CD14-positive monocyte (primary cell): ENCODE measurements around the gene SLC24A3. TPM values are rescaled to one million over a fixed set of nuclear protein-coding genes. Genes with fewer than 3 reads are reported as not detected.

Experiments
- DNase-seq, 3 donors: peaks; one replicate each; pipeline ENCODE4 v3.0.0-alpha.2; 2011 to 2022
- H2AFZ ChIP-seq: 2 replicates; pipeline ENCODE4 v1.6.0; 2012; ENCODE audit warnings: mild to moderate bottlenecking, low read depth, low read length, inconsistent platforms; ENCODE audit not compliant: insufficient read depth, poor library complexity, severe bottlenecking
- H3K27ac ChIP-seq, 2 donors: 1 replicate in 1 of 2; 2 replicates in 1 of 2; pipeline ENCODE4 v1.5.1; 2012 to 2013; ENCODE audit warnings: low read length in 2 of 2, control low read depth in 1 of 2, inconsistent platforms in 1 of 2, low read depth in 1 of 2, mild to moderate bottlenecking in 1 of 2
- H3K27me3 ChIP-seq, 2 donors: one replicate each; pipeline versions ENCODE4 v1.6.0 to v1.6.1; 2011 to 2013; ENCODE audit warnings: low read length in 2 of 2; ENCODE audit not compliant: control insufficient read depth in 2 of 2, insufficient read depth in 2 of 2
- H3K36me3 ChIP-seq, 2 donors: replicated peaks in 1 of 2; 1 replicate in 1 of 2; 2 replicates in 1 of 2; pipeline versions ENCODE4 v1.5.1 to v1.6.1; 2012 to 2013; ENCODE audit warnings: low read length in 2 of 2, control low read depth in 1 of 2, inconsistent platforms in 1 of 2, mild to moderate bottlenecking in 1 of 2; ENCODE audit not compliant: insufficient read depth in 2 of 2, control insufficient read depth in 1 of 2
- H3K4me1 ChIP-seq, 2 donors: 1 replicate in 1 of 2; 2 replicates in 1 of 2; pipeline versions ENCODE4 v1.5.1 to v1.6.1; 2012 to 2013; ENCODE audit warnings: low read length in 2 of 2, control low read depth in 1 of 2, inconsistent platforms in 1 of 2, mild to moderate bottlenecking in 1 of 2, moderate library complexity in 1 of 2; ENCODE audit not compliant: insufficient read depth in 2 of 2, control insufficient read depth in 1 of 2
- H3K4me2 ChIP-seq: replicated peaks from 2 replicates; pipeline ENCODE3; 2012; ENCODE audit warnings: low read length, moderate library complexity, mild to moderate bottlenecking; ENCODE audit not compliant: poor library complexity, severe bottlenecking; ENCODE audit errors: extremely low read depth
- H3K4me3 ChIP-seq, 3 experiments: fragments of 200-600 bp in 1 of 3; sonication (generic) in 1 of 3; replicated peaks in 1 of 3; 1 replicate in 2 of 3; 2 replicates in 1 of 3; pipeline ENCODE4 v1.5.1; 2011 to 2013; ENCODE audit warnings: low read length in 3 of 3, mild to moderate bottlenecking in 3 of 3, control low read depth in 2 of 3, low read depth in 2 of 3, inconsistent platforms in 1 of 3, moderate library complexity in 1 of 3
- H3K79me2 ChIP-seq: 2 replicates; pipeline ENCODE4 v1.6.0; 2012; ENCODE audit warnings: mild to moderate bottlenecking, control low read depth, inconsistent platforms, low read length, moderate library complexity; ENCODE audit not compliant: insufficient read depth
- H3K9ac ChIP-seq: 2 replicates; pipeline ENCODE4 v1.6.0; 2017; ENCODE audit warnings: low read length, mild to moderate bottlenecking; ENCODE audit not compliant: insufficient read depth, poor library complexity, severe bottlenecking
- H3K9me3 ChIP-seq, 2 donors: replicated peaks in 1 of 2; 1 replicate in 1 of 2; 2 replicates in 1 of 2; pipeline versions ENCODE4 v1.5.1 to v1.6.1; 2012 to 2013; ENCODE audit warnings: low read length in 2 of 2, control low read depth in 1 of 2; ENCODE audit not compliant: control insufficient read depth in 1 of 2, insufficient read depth in 1 of 2
- H4K20me1 ChIP-seq: 2 replicates; pipeline ENCODE4 v1.6.0; 2012; ENCODE audit warnings: mild to moderate bottlenecking, low read length, control low read depth, moderate library complexity; ENCODE audit not compliant: insufficient read depth
- H3K27ac Mint-ChIP-seq, 7 donors: one replicate each; pipeline ENCODE4 v1.8.0; 2020; ENCODE audit warnings: mild to moderate bottlenecking in 7 of 7, mixed read lengths in 7 of 7, moderate library complexity in 6 of 7, inconsistent platforms in 2 of 7
- H3K27me3 Mint-ChIP-seq, 3 donors: one replicate each; pipeline ENCODE4 v1.8.0; 2021 to 2022; ENCODE audit warnings: low read depth in 3 of 3, mild to moderate bottlenecking in 3 of 3, mixed read lengths in 3 of 3, moderate library complexity in 3 of 3, inconsistent platforms in 1 of 3
- H3K36me3 Mint-ChIP-seq, 2 donors: one replicate each; pipeline ENCODE4 v1.8.0; 2020; ENCODE audit warnings: mixed read lengths in 2 of 2, inconsistent platforms in 1 of 2, mild to moderate bottlenecking in 1 of 2
- H3K4me1 Mint-ChIP-seq: one replicate; pipeline ENCODE4 v1.8.0; 2020; ENCODE audit warnings: mild to moderate bottlenecking, mixed read lengths
- H3K4me3 Mint-ChIP-seq, 2 donors: one replicate each; pipeline ENCODE4 v1.8.0; 2020; ENCODE audit warnings: mild to moderate bottlenecking in 2 of 2, mixed read lengths in 2 of 2, moderate library complexity in 1 of 2
- H3K9me3 Mint-ChIP-seq, 7 donors: one replicate each; pipeline ENCODE4 v1.8.0; 2020 to 2022; ENCODE audit warnings: mixed read lengths in 7 of 7, mild to moderate bottlenecking in 6 of 7, moderate library complexity in 6 of 7, inconsistent platforms in 2 of 7
- CTCF ChIP-seq: fragments of 200-600 bp; IDR thresholded peaks from one replicate; pipeline ENCODE4 v1.8.0; 2022; ENCODE audit warnings: antibody characterized with exemption, mild to moderate bottlenecking
- WGBS: methylation state at CpG from one replicate; pipeline ENCODE4 v1.1.5; 2013; ENCODE audit warnings: missing lambda C conversion rate; ENCODE audit not compliant: insufficient coverage; 5-methylcytosine and 5-hydroxymethylcytosine counted together
- intact Hi-C, 2 donors: fragments of 100-400 bp; cut with micrococcal nuclease; formaldehyde crosslinking; loops; one replicate each; pipeline versions ENCODE4 v1.15.0 to v1.15.1; 2023
- polyA plus RNA-seq, 3 donors: library from polyadenylated mRNA; depleted of rRNA in 1 of 3; unstranded in 2 of 3; stranded (reverse) in 1 of 3; fragments of 300-500 nt in 2 of 3; fragments of >200 nt in 1 of 3; fragmentation: Illumina TruSeq in 2 of 3; gene quantifications; 1 replicate in 2 of 3; 2 replicates in 1 of 3; pipeline ENCODE4 v1.2.3, GENCODE V29; 2012 to 2021

Gene SLC24A3
- polyA plus RNA-seq, 3 donors: 0.04 to 0.08 TPM; not detected in 1

GRCh38 chr20:19257865-19258264 is 45.4 kb downstream of the SLC24A3 start:
- no peak overlapping the region for H3K4me3 ChIP-seq
- H3K9me3 ChIP-seq: no peaks in the 10 kb centered on the region
- no peaks in the 10 kb centered on the region for H4K20me1 ChIP-seq
- H3K9ac ChIP-seq: no peak overlapping the region
- Mint-ChIP-seq H3K9me3 (peaks cover 0 to 2% (median 0%) of the 10 kb centered on the region in 7 donors), H3K27ac (no peak overlapping the region), H3K4me3 (no peak overlapping the region), H3K36me3 (peaks cover 0 to 2% of the 10 kb centered on the region in 2 donors), H3K4me1 (peaks cover 58% of the 10 kb centered on the region), H3K27me3 (peaks cover 0 to 2% (median 0%) of the 10 kb centered on the region in 3 donors)
- H3K27me3 ChIP-seq: no peaks in the 10 kb centered on the region
- H3K4me2 ChIP-seq: no peak overlapping the region
- intact Hi-C loops: no loop called here
- no peaks in the 10 kb centered on the region for H3K79me2 ChIP-seq
- H3K27ac ChIP-seq: no peak overlapping the region
- WGBS: 82% methylated on average over 6 of the region's 6 CpGs
- no peaks in the 10 kb centered on the region for H3K36me3 ChIP-seq
- H3K4me1 ChIP-seq: peaks cover 49 to 54% of the 10 kb centered on the region in 2 donors
- no peak for TF ChIP-seq CTCF
- no peak for DNase-seq
- H2AFZ ChIP-seq: no peak overlapping the region

- Histone ChIP-seq H3K9ac (no peak overlapping the region), H3K79me2 (no peaks in the 10 kb centered on the region), H3K4me3 (no peak overlapping the region), H3K9me3 (no peaks in the 10 kb centered on the region), H3K27me3 (no peaks in the 10 kb centered on the region), H3K36me3 (no peaks in the 10 kb centered on the region), H3K4me2 (no peak overlapping the region), H3K27ac (no peak overlapping the region), H2AFZ (no peak overlapping the region), H3K4me1 (peaks cover 36 to 45% of the 10 kb centered on the region in 2 donors), H4K20me1 (no peaks in the 10 kb centered on the region)
- no peak for TF ChIP-seq CTCF
- H3K36me3 Mint-ChIP-seq: peaks cover 0 to 2% of the 10 kb centered on the region in 2 donors
- peaks cover 49% of the 10 kb centered on the region for H3K4me1 Mint-ChIP-seq
- intact Hi-C loops: no loop called here
- no peak for DNase-seq
- H3K9me3 Mint-ChIP-seq: peaks cover 0 to 2% (median 0%) of the 10 kb centered on the region in 7 donors
- H3K27me3 Mint-ChIP-seq: no peaks in the 10 kb centered on the region
- 36% methylated on average over 5 of the region's 7 CpGs for WGBS
- H3K4me3 Mint-ChIP-seq: no peak overlapping the region
- H3K27ac Mint-ChIP-seq: peak overlapping the region in 1 of 7 donors; percentile 28
Measured at GRCh38 chr20:19259141-19259591, 46.7 kb downstream of the SLC24A3 start.
